Spleen (tissue), 7 donors: ENCODE measurements around the gene NDUFC2.

Experiments used
- POLR2A ChIP-seq, 3 donors: fragments of 450-650 bp; IDR thresholded peaks; one replicate each; pipeline ENCODE4 v1.5.1; 2017; ENCODE audit warnings: antibody characterized with exemption in 3 of 3, mild to moderate bottlenecking in 1 of 3
- POLR2AphosphoS5 ChIP-seq, 3 donors: sonication (generic); formaldehyde crosslinking; IDR thresholded peaks; one replicate each; pipeline ENCODE4 v1.5.1; 2017; ENCODE audit warnings: antibody characterized with exemption in 3 of 3
- TF ChIP-seq, protein P1 (sequence below), 11 experiments: fragments of 200-600 bp in 7 of 11; fragments of 450-650 bp in 4 of 11; sonication (generic) in 4 of 11; IDR thresholded peaks in 8 of 11; conservative IDR thresholded peaks in 3 of 11; 1 replicate in 7 of 11; 2 replicates in 4 of 11; pipeline versions ENCODE4 v1.4.0 to v1.8.0; 2016 to 2021; ENCODE audit warnings: antibody characterized with exemption in 11 of 11, inconsistent platforms in 4 of 11, mild to moderate bottlenecking in 1 of 11
- donor health status: DM: no; HTN: no; CAD: no; lungs with moderate emphysema.
- donor health status: DM: no; HTN: no; CAD: no.
- donor health status: DM: no; HTN: no; CAD: no.

DNA sequence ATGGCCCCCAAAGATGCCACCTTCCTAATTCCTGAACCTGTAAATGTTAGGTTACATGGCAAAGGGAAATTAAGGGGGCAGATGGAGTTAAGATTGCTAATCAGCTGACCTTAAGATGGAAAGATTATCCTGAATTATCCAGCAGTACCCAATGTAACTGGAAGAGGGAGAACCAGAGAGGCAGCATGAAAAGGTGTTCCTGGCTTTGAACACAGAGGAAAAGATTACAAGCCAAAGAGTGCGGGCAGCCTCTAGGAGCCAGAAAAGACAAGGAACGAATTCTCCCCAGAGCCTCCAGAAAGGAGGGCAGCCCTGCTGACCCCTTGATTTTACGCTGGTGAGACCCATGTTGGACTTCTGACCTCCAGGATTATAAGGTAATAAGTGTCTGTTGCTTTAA lies 31.1 kb downstream of the NDUFC2 start:
- TF ChIP-seq, protein P1, sequence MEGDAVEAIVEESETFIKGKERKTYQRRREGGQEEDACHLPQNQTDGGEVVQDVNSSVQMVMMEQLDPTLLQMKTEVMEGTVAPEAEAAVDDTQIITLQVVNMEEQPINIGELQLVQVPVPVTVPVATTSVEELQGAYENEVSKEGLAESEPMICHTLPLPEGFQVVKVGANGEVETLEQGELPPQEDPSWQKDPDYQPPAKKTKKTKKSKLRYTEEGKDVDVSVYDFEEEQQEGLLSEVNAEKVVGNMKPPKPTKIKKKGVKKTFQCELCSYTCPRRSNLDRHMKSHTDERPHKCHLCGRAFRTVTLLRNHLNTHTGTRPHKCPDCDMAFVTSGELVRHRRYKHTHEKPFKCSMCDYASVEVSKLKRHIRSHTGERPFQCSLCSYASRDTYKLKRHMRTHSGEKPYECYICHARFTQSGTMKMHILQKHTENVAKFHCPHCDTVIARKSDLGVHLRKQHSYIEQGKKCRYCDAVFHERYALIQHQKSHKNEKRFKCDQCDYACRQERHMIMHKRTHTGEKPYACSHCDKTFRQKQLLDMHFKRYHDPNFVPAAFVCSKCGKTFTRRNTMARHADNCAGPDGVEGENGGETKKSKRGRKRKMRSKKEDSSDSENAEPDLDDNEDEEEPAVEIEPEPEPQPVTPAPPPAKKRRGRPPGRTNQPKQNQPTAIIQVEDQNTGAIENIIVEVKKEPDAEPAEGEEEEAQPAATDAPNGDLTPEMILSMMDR (IDR thresholded peaks at IDR 0.05 in 8 of 11, conservative IDR thresholded peaks at IDR 0.05 in 3 of 11), result no peak
- TF ChIP-seq POLR2A (IDR thresholded peaks at IDR 0.05), result no peak
- no peak for TF ChIP-seq POLR2AphosphoS5 (IDR thresholded peaks at IDR 0.05)
